ENCODE data around the gene RERG. TPM values are rescaled to one million over a fixed set of nuclear protein-coding genes. Genes with fewer than 3 reads are reported as not detected.

The RERG gene
- total and polyA plus RNA-seq, 3 donors from 2014 or later = 14.9 to 27.2 (median 20.7) TPM

- no peak for DNase-seq
- intact Hi-C loops (cut with DNase I; ENCODE audit: low total_unique reads) = no loop called here
- H3K27ac ChIP-seq = no peak overlapping the region
Observed at GRCh38 chr12:15181017-15181683, 40.1 kb downstream of the RERG start.

GRCh38 chr12:15180325-15180724 lies 40.9 kb downstream of the RERG start:
- no peaks in the 10 kb centered on the region for H3K27me3 ChIP-seq
- no peak overlapping the region for H3K4me3 ChIP-seq
- 84 to 90% methylated on average over 2 of the region's 2 CpGs for WGBS, 2 donors
- no peaks in the 10 kb centered on the region for H3K36me3 ChIP-seq (ENCODE audit: low read depth, missing control alignments)
- TF ChIP-seq CTCF (IDR thresholded peaks at IDR 0.05) (no peak), POLR2A (IDR thresholded peaks at IDR 0.05) (no peak)
- H3K4me1 ChIP-seq = no peaks in the 10 kb centered on the region
- no peaks in the 10 kb centered on the region for H3K9me3 ChIP-seq
- intact Hi-C loops (cut with DNase I; ENCODE audit: low total_unique reads) = no loop called here
- DNase-seq = no peak
- no peak overlapping the region for H3K27ac ChIP-seq

More at GRCh38 chr12:15181017-15181683, 40.1 kb downstream of the RERG start:
- no peaks in the 10 kb centered on the region for H3K9me3 ChIP-seq
- WGBS, 2 donors = 77 to 91% methylated on average over 3 of the region's 3 CpGs
- no peaks in the 10 kb centered on the region for H3K4me1 ChIP-seq
- TF ChIP-seq CTCF (IDR thresholded peaks at IDR 0.05) (no peak), POLR2A (IDR thresholded peaks at IDR 0.05) (no peak)
- H3K4me3 ChIP-seq = no peak overlapping the region
- no peaks in the 10 kb centered on the region for H3K36me3 ChIP-seq (ENCODE audit: low read depth, missing control alignments)
- no peaks in the 10 kb centered on the region for H3K27me3 ChIP-seq

- no peak overlapping the region for H3K4me3 ChIP-seq
- WGBS, 2 donors = 65 to 81% methylated on average over 2 of the region's 2 CpGs
- DNase-seq = no peak
- H3K36me3 ChIP-seq (ENCODE audit: low read depth, missing control alignments) = no peaks in the 10 kb centered on the region
- intact Hi-C loops (cut with DNase I; ENCODE audit: low total_unique reads) = no loop called here
- TF ChIP-seq POLR2A (IDR thresholded peaks at IDR 0.05) (no peak), CTCF (IDR thresholded peaks at IDR 0.05) (no peak)
- no peaks in the 10 kb centered on the region for H3K4me1 ChIP-seq
- H3K27me3 ChIP-seq = no peaks in the 10 kb centered on the region
- H3K27ac ChIP-seq = no peak overlapping the region
- H3K9me3 ChIP-seq = no peaks in the 10 kb centered on the region
Observed at GRCh38 chr12:15179672-15180071, 41.5 kb downstream of the RERG start.

GRCh38 chr12:15173142-15173541 lies 48.1 kb downstream of the RERG start:
- intact Hi-C loops (cut with DNase I; ENCODE audit: low total_unique reads) = no loop called here

More at GRCh38 chr12:15173142-15173541, 48.1 kb downstream of the RERG start:
- DNase-seq = no peak
- H3K9me3 ChIP-seq = no peaks in the 10 kb centered on the region
- no peak for TF ChIP-seq CTCF (IDR thresholded peaks at IDR 0.05)
- no peak for TF ChIP-seq POLR2A (IDR thresholded peaks at IDR 0.05)
- 91 to 92% methylated on average over 2 of the region's 2 CpGs for WGBS, 2 donors
- no peak overlapping the region for H3K4me3 ChIP-seq
- H3K27me3 ChIP-seq = no peaks in the 10 kb centered on the region
- H3K36me3 ChIP-seq (ENCODE audit: low read depth, missing control alignments) = no peaks in the 10 kb centered on the region
- no peak overlapping the region for H3K27ac ChIP-seq
- no peaks in the 10 kb centered on the region for H3K4me1 ChIP-seq
